ENCODE results near the gene CDRT15L2.
"Not testable (repeated sequence)": the region's sequence is repeated elsewhere in the genome, so short reads cannot be mapped to it uniquely, and the experiment has no call there.

The CDRT15L2 gene

GRCh38 chr17:20575071-20575470 lies 4.5 kb upstream of the CDRT15L2 start:
- not testable (repeated sequence) for DNase-seq

- peak; percentile 45 for DNase-seq
Measured at GRCh38 chr17:20583891-20584577, 4.5 kb downstream of the CDRT15L2 start.

- DNase-seq: not testable (repeated sequence)
Measured at GRCh38 chr17:20588744-20589453, 9.4 kb downstream of the CDRT15L2 start.

- DNase-seq: not testable (repeated sequence)
Measured at GRCh38 chr17:20589454-20589810, 9.9 kb downstream of the CDRT15L2 start.

- not testable (repeated sequence) for DNase-seq
Measured at GRCh38 chr17:20591040-20591439, 11.5 kb downstream of the CDRT15L2 start.

- not testable (repeated sequence) for DNase-seq
Measured at GRCh38 chr17:20605568-20605967, 26.0 kb downstream of the CDRT15L2 start.

- not testable (repeated sequence) for DNase-seq
Measured at GRCh38 chr17:20609490-20609889, 30.0 kb downstream of the CDRT15L2 start.

- DNase-seq: no peak
Measured at GRCh38 chr17:20611309-20611708, 31.8 kb downstream of the CDRT15L2 start.

- DNase-seq: no peak
Measured at GRCh38 chr17:20612635-20613034, 33.1 kb downstream of the CDRT15L2 start.

GRCh38 chr17:20613248-20613647 lies 33.7 kb downstream of the CDRT15L2 start:
- DNase-seq: no peak

GRCh38 chr17:20613905-20614304 lies 34.4 kb downstream of the CDRT15L2 start:
- no peak for DNase-seq

GRCh38 chr17:20615461-20615860 lies 35.9 kb downstream of the CDRT15L2 start:
- DNase-seq: not testable (repeated sequence)

Data from COR-L47 (cell line).